HG02759 (cell line): ENCODE data around the gene PEG3.
"Not testable (repeated sequence)": the region's sequence is repeated elsewhere in the genome, so short reads cannot be mapped to it uniquely, and the experiment has no call there.

ENCODE experiments used
- ATAC-seq: cut with Tn5 transposase; IDR thresholded peaks from one replicate; pipeline ENCODE4 v1.9.1; 2021; ENCODE audit warnings: mild to moderate bottlenecking, moderate library complexity; ENCODE audit not compliant: unreplicated experiment

PEG3 gene

GRCh38 chr19:56840451-56841192 is at the start of gene PEG3, which contains the start of gene ZIM2:
TSS of gene PEG3 (minus strand) at chr19:56840726. CDS start at chr19:56824655, 16,071 bp downstream.
TSS of gene ZIM2 (minus strand) at chr19:56840726. CDS start at chr19:56824277, 16,449 bp downstream.
- ATAC-seq: no peak

- ATAC-seq: no peak
Measured at GRCh38 chr19:56885173-56885985, 44.9 kb upstream of the PEG3 start.

GRCh38 chr19:56884441-56884840 is 43.9 kb upstream of the PEG3 start:
- ATAC-seq: no peak

- no peak for ATAC-seq
Measured at GRCh38 chr19:56880592-56881190, 40.2 kb upstream of the PEG3 start.

GRCh38 chr19:56877069-56877715 is 36.7 kb upstream of the PEG3 start:
- no peak for ATAC-seq

GRCh38 chr19:56875717-56876116 is 35.2 kb upstream of the PEG3 start:
- no peak for ATAC-seq

GRCh38 chr19:56874530-56874929 is 34.0 kb upstream of the PEG3 start:
- no peak for ATAC-seq

- no peak for ATAC-seq
Measured at GRCh38 chr19:56873493-56873892, 33.0 kb upstream of the PEG3 start.

GRCh38 chr19:56869886-56870285 is 29.4 kb upstream of the PEG3 start:
- ATAC-seq: no peak

- ATAC-seq: no peak
Measured at GRCh38 chr19:56868446-56868845, 27.9 kb upstream of the PEG3 start.

- ATAC-seq: no peak
Measured at GRCh38 chr19:56866538-56866937, 26.0 kb upstream of the PEG3 start.

GRCh38 chr19:56864443-56865125 is 24.1 kb upstream of the PEG3 start:
- ATAC-seq: no peak

- ATAC-seq: no peak
Measured at GRCh38 chr19:56862741-56863140, 22.2 kb upstream of the PEG3 start.

- not testable (repeated sequence) for ATAC-seq
Measured at GRCh38 chr19:56860409-56860808, 19.9 kb upstream of the PEG3 start.

- no peak for ATAC-seq
Measured at GRCh38 chr19:56858026-56858425, 17.5 kb upstream of the PEG3 start.

- ATAC-seq: no peak
Measured at GRCh38 chr19:56856822-56857221, 16.3 kb upstream of the PEG3 start.

- ATAC-seq: not testable (repeated sequence)
Measured at GRCh38 chr19:56852361-56852760, 11.8 kb upstream of the PEG3 start.

- ATAC-seq: no peak
Measured at GRCh38 chr19:56848166-56848565, 7.6 kb upstream of the PEG3 start.

- ATAC-seq: no peak
Measured at GRCh38 chr19:56842412-56842811, 1.9 kb upstream of the PEG3 start.

- no peak for ATAC-seq
Measured at GRCh38 chr19:56841193-56841543, 642 bp upstream of the PEG3 start.
